Common myeloid progenitor, CD34-positive (primary cell): Measurements from ENCODE around the gene NRCAM.

ENCODE experiments used
- CTCF ChIA-PET: fragments of 350-600 bp; sonication (Branson Sonifier 250); formaldehyde crosslinking; loops from one replicate; lab custom pipeline; 2021; ENCODE audit warnings: antibody characterized with exemption; lab: Charles Lee
- POLR2A ChIA-PET: fragments of 350-600 bp; sonication (Branson Sonifier 250); formaldehyde crosslinking; loops from one replicate; lab custom pipeline; 2021; ENCODE audit warnings: antibody characterized with exemption; lab: Charles Lee
- DNase-seq, 3 donors: peaks; one replicate each; pipeline versions ENCODE4 v3.0.0 to v3.0.0-alpha.2; 2013
- H3K27ac ChIP-seq, 2 experiments: 1 replicate in 1 of 2; 2 replicates in 1 of 2; pipeline ENCODE4 v1.7.0; 2013; ENCODE audit warnings: inconsistent platforms in 2 of 2, low read length in 2 of 2, mild to moderate bottlenecking in 2 of 2, low read depth in 1 of 2, moderate library complexity in 1 of 2; ENCODE audit not compliant: severe bottlenecking in 2 of 2, insufficient read depth in 1 of 2, poor library complexity in 1 of 2
- H3K27me3 ChIP-seq, 5 experiments: replicated peaks in 2 of 5; 1 replicate in 3 of 5; 2 replicates in 2 of 5; pipeline versions ENCODE4 v1.6.1 to v1.7.0; 2013; ENCODE audit warnings: low read length in 4 of 5, mild to moderate bottlenecking in 2 of 5, moderate library complexity in 2 of 5, inconsistent platforms in 1 of 5; ENCODE audit not compliant: insufficient read depth in 5 of 5, control insufficient read depth in 4 of 5
- H3K36me3 ChIP-seq, 4 experiments: 1 replicate in 2 of 4; 2 replicates in 2 of 4; pipeline versions ENCODE4 v1.6.1 to v1.7.0; 2013; ENCODE audit warnings: low read length in 3 of 4, control low read depth in 1 of 4, mild to moderate bottlenecking in 1 of 4; ENCODE audit not compliant: control insufficient read depth in 4 of 4, insufficient read depth in 4 of 4
- H3K4me1 ChIP-seq, 4 experiments: 1 replicate in 3 of 4; 2 replicates in 1 of 4; pipeline versions ENCODE4 v1.6.1 to v1.7.1; 2013; ENCODE audit warnings: low read length in 3 of 4, mild to moderate bottlenecking in 3 of 4, control low read depth in 1 of 4, inconsistent platforms in 1 of 4, moderate library complexity in 1 of 4; ENCODE audit not compliant: control insufficient read depth in 4 of 4, insufficient read depth in 4 of 4; ENCODE audit errors: control extremely low read depth in 1 of 4
- H3K4me3 ChIP-seq, 7 experiments: 1 replicate in 4 of 7; 2 replicates in 3 of 7; pipeline versions ENCODE4 v1.5.1 to v1.7.0; 2013; ENCODE audit warnings: mild to moderate bottlenecking in 7 of 7, low read length in 6 of 7, moderate library complexity in 6 of 7, inconsistent platforms in 2 of 7, low read depth in 2 of 7, control low read depth in 1 of 7; ENCODE audit not compliant: insufficient read depth in 4 of 7, control insufficient read depth in 1 of 7; ENCODE audit errors: extremely low read depth in 1 of 7
- H3K9me3 ChIP-seq, 5 experiments: 1 replicate in 4 of 5; 2 replicates in 1 of 5; pipeline versions ENCODE4 v1.6.1 to v1.7.1; 2013; ENCODE audit warnings: low read length in 4 of 5, mild to moderate bottlenecking in 2 of 5, inconsistent platforms in 1 of 5, low read depth in 1 of 5, moderate library complexity in 1 of 5; ENCODE audit not compliant: control insufficient read depth in 4 of 5, insufficient read depth in 2 of 5; ENCODE audit errors: control extremely low read depth in 1 of 5
- WGBS: methylation state at CpG from one replicate; pipeline ENCODE4 v1.1.5; 2013; ENCODE audit not compliant: insufficient coverage; 5-methylcytosine and 5-hydroxymethylcytosine counted together

Gene NRCAM

DNA sequence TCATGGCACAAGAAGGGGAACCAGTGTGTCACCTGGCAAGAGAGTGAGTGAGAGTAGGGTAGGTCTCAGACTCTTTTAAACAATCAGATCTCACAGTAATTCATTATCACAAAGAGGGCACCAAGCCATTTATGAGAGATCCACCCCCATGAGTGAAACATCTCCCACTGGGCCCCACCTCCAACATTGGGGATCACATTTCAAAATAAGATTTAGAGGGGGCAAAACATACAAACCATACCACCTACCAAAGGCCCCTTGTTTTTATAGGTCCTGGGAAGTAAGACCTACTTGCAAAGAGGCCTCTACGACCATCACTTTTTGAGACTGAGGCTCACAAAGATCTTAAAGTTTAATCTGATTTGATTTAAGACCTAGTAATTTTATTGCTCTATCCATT is 134.9 kb downstream of the NRCAM start:
- DNase-seq: no peak
- Histone ChIP-seq H3K27ac (no peak overlapping the region), H3K36me3 (no peaks in the 10 kb centered on the region), H3K4me1 (no peaks in the 10 kb centered on the region), H3K9me3 (no peaks in the 10 kb centered on the region), H3K4me3 (no peak overlapping the region), H3K27me3 (no peaks in the 10 kb centered on the region)
- CTCF ChIA-PET: interaction anchor here (1.0 kb wide), 1 partner anchor 134 kb away, joined by 3 read pairs; the partner anchor contains the start of gene NRCAM
- POLR2A ChIA-PET: no interaction called here
- 100% methylated on average over 1 of the region's 1 CpG for WGBS

DNA sequence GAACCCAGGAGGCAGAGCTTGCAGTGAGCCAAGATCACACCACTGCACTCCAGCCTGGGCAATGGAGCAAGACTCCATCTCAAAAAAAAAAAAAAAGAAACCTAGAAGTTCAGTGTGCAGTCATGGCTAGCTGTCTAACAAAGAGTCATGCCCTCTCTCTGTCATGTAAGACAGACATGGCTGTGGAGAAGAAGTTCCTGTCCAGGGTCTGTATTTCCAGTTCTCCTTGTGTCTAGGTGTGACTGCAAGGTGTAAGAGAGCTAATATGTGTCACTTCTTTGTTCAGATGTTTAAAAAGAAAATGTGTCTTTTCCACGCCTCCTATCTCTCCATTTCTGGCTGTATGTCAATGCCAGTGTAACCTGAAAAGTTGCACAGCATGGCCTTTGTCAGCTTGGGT is 139.5 kb downstream of the NRCAM start:
- 100% methylated on average over 1 of the region's 1 CpG for WGBS
- Histone ChIP-seq H3K27ac (no peak overlapping the region), H3K36me3 (no peaks in the 10 kb centered on the region), H3K27me3 (peaks cover 0 to 1% (median 0%) of the 10 kb centered on the region in 5 experiments), H3K4me1 (no peaks in the 10 kb centered on the region), H3K4me3 (no peak overlapping the region), H3K9me3 (peaks cover 0 to 2% (median 0%) of the 10 kb centered on the region in 5 experiments)
- ChIA-PET POLR2A (no interaction called here), CTCF (no interaction called here)
- no peak for DNase-seq

DNA sequence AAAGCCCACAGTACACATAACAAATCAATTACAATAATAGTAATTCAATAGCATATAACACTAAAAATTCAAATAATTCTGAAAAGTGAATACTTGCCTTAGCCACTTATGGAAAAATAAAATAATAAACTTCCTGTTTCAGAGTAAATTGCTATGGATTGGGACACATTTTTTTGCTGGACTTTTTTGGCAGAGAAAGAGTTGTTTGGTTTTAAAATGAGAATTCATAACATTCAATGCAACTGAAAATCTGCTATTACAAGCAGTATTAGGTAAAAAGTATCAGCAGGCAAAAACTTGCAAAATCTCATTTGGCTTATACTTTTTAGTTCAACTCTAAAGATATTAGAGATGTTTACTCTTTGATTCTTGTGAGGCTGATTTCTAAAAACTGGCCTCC is 141.7 kb downstream of the NRCAM start:
- no peaks in the 10 kb centered on the region for H3K4me1 ChIP-seq
- ChIA-PET CTCF (no interaction called here), POLR2A (no interaction called here)
- H3K9me3 ChIP-seq: peaks cover 0 to 2% (median 0%) of the 10 kb centered on the region in 5 experiments
- DNase-seq: no peak
- H3K36me3 ChIP-seq: no peaks in the 10 kb centered on the region
- H3K27me3 ChIP-seq: peaks cover 0 to 1% (median 0%) of the 10 kb centered on the region in 5 experiments
- no peak overlapping the region for H3K4me3 ChIP-seq
- no peak overlapping the region for H3K27ac ChIP-seq

DNA sequence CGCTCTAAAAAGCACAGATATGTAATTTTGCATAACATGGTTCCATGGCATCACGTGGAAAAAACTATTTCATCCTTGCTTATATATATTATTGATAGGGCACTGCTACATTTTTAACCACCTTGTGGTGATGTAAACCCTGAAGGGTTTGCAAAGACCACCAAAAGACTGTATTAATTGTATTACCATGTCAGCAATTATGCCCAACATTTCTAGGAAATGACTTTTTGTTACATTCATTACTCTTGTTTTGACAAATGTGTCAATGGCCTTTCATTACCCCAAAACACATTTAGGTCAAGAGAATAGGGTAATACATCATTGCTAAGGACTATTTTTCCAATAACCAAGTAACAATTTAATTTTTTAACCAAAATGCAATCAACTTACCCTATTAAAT is 142.2 kb downstream of the NRCAM start:
- no peaks in the 10 kb centered on the region for H3K4me1 ChIP-seq
- WGBS: no CpG with 5 or more reads among the region's 2 CpGs
- POLR2A ChIA-PET: no interaction called here

DNA sequence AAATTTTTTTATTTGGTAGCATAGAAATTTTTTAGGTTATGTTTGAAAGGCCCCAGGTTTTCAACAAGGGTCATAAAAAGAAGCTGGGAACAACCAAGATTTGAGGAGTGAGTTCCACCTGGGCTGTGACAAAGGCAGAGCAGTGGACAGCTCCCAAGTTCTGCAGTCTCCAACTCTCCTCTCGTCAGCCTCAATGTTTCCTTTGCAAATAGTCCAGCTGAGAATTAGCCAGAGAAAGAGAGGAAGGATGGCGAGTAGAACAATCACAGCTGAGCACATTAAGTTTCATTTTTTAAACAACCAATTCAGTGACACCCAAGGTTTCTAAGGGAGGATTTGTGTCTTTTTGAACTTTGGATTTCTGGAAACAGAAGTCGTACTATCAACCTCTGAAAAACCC is 143.2 kb downstream of the NRCAM start:
- WGBS: no CpG with 5 or more reads among the region's 3 CpGs
- CTCF ChIA-PET: no interaction called here

More for the DNA sequence above, 142.2 kb downstream of the NRCAM start:
- Histone ChIP-seq H3K9me3 (peaks cover 0 to 2% (median 0%) of the 10 kb centered on the region in 5 experiments), H3K36me3 (no peaks in the 10 kb centered on the region), H3K27me3 (peaks cover 0 to 2% (median 0%) of the 10 kb centered on the region in 5 experiments), H3K4me3 (no peak overlapping the region), H3K27ac (no peak overlapping the region)
- DNase-seq: no peak
- CTCF ChIA-PET: no interaction called here

DNA sequence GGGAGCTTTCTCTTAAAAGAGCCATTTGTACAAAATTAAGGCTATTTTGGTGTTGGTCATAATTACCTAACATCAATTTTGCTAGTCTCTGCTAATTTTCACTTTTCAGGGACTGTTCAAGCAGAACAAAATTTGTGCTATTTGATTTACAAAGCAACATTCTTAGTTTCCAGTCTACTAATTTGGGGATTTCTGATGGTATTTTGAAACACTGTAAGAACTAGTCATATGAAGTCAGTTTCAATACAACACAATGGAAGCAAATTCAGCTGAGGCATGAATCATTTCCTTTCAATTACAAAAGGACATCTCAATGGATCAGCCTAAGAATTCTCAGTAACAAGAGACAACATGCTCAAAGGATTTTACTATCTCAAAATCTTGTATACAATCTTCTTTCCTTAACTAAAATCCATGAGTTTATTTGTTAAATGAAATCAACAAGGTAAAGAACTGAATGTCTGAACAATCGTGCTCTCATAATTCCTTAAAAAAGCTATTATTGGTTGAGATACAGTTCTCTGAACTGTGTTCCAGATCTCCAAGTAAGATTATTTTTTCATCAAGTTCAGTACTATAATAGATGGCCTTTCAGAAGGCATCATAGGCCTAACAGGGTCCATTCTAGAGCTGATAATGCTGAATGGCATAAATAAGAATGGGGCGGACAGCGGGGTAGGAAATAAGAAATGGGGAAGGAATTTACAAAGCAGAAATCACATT is 144.6 kb downstream of the NRCAM start:
- DNase-seq: no peak
- Histone ChIP-seq H3K27me3 (peaks cover 0 to 9% (median 0%) of the 10 kb centered on the region in 5 experiments), H3K27ac (no peak overlapping the region), H3K4me3 (no peak overlapping the region), H3K4me1 (no peaks in the 10 kb centered on the region), H3K36me3 (no peaks in the 10 kb centered on the region), H3K9me3 (peaks cover 0 to 2% (median 0%) of the 10 kb centered on the region in 5 experiments)
- CTCF ChIA-PET: no interaction called here
- POLR2A ChIA-PET: no interaction called here
- 100% methylated on average over 1 of the region's 3 CpGs for WGBS

More for the DNA sequence above, 143.2 kb downstream of the NRCAM start:
- no peaks in the 10 kb centered on the region for H3K36me3 ChIP-seq
- H3K4me3 ChIP-seq: no peak overlapping the region
- peaks cover 0 to 6% (median 0%) of the 10 kb centered on the region in 5 experiments for H3K27me3 ChIP-seq
- H3K4me1 ChIP-seq: no peaks in the 10 kb centered on the region
- no peak overlapping the region for H3K27ac ChIP-seq
- POLR2A ChIA-PET: no interaction called here
- no peak for DNase-seq
- peaks cover 0 to 2% (median 0%) of the 10 kb centered on the region in 5 experiments for H3K9me3 ChIP-seq

DNA sequence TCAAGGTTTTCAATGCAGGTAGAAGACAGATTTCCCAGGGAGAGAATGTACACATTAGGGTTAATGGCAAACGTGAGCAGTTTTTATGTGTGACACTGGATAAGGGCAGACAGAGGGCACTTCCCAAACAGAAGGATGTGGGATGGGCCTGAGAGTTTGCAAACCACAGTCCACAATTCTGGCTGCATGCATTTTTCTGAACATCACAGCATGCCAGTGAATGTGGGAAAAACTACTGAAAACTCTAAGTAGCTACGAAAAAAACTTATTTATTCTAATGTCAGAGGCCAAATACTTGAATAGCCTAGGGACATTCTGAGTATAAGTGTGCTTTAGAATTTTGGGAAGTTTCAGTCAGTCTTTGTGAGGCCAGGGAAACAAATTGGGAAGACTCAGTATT is 145.9 kb downstream of the NRCAM start:
- Histone ChIP-seq H3K27me3 (peaks cover 0 to 9% (median 0%) of the 10 kb centered on the region in 5 experiments), H3K36me3 (no peaks in the 10 kb centered on the region), H3K9me3 (no peaks in the 10 kb centered on the region), H3K27ac (no peak overlapping the region), H3K4me1 (no peaks in the 10 kb centered on the region), H3K4me3 (no peak overlapping the region)
- CTCF ChIA-PET: no interaction called here
- 0% methylated on average over 1 of the region's 2 CpGs for whole genome bisulfite sequencing
- POLR2A ChIA-PET: no interaction called here
- no peak for DNase-seq
